H1 (cell line): ENCODE data around the gene CASK.

Experiments
- BACH1 ChIP-seq: IDR thresholded peaks from 2 replicates; pipeline ENCODE4 v1.6.1; 2012; ENCODE audit warnings: low read length, improper control_type of control experiment
- BRCA1 ChIP-seq: IDR thresholded peaks from 2 replicates; pipeline ENCODE4 v1.6.1; 2012; ENCODE audit warnings: low read depth, low read length, improper control_type of control experiment
- CHD2 ChIP-seq: IDR thresholded peaks from 2 replicates; pipeline ENCODE4 v1.6.1; 2012; ENCODE audit warnings: low read length, improper control_type of control experiment
- CTCF ChIP-seq, 3 experiments: IDR thresholded peaks; 1 replicate in 2 of 3; 2 replicates in 1 of 3; pipeline versions ENCODE4 v1.5.1 to v1.6.1; 2011; ENCODE audit warnings: low read length in 3 of 3, mild to moderate bottlenecking in 3 of 3, inconsistent platforms in 2 of 3, low read depth in 1 of 3, moderate library complexity in 1 of 3; ENCODE audit not compliant: insufficient read depth in 1 of 3; ENCODE audit errors: control extremely low read depth in 1 of 3
- EZH2 ChIP-seq: fragments of 200-600 bp; sonication (generic); IDR thresholded peaks from 2 replicates; pipeline ENCODE4 v1.7.1; 2012; ENCODE audit warnings: low read depth, mild to moderate bottlenecking, moderate library complexity, low read length, inconsistent platforms; ENCODE audit not compliant: severe bottlenecking
- MAX ChIP-seq: IDR thresholded peaks from 2 replicates; pipeline ENCODE4 v1.6.1; 2012; ENCODE audit warnings: inconsistent platforms
- NRF1 ChIP-seq: IDR thresholded peaks from 2 replicates; pipeline ENCODE4 v1.6.1; 2011; ENCODE audit warnings: mild to moderate bottlenecking, low read depth, low read length, improper control_type of control experiment
- POLR2A ChIP-seq, 2 experiments: IDR thresholded peaks; 1 replicate in 1 of 2; 2 replicates in 1 of 2; pipeline ENCODE4 v1.6.1; 2011; ENCODE audit warnings: low read depth in 2 of 2, low read length in 2 of 2, mild to moderate bottlenecking in 2 of 2; ENCODE audit errors: control extremely low read depth in 1 of 2
- POLR2AphosphoS5 ChIP-seq: IDR thresholded peaks from 2 replicates; pipeline ENCODE4 v1.6.1; 2011; ENCODE audit warnings: low read depth, low read length
- RNF2 ChIP-seq: fragments of 200-900, 300-1000 bp; sonication (generic); IDR thresholded peaks from 2 replicates; pipeline ENCODE4 v1.7.1; 2016; ENCODE audit warnings: borderline replicate concordance, low read depth, mild to moderate bottlenecking, antibody characterized with exemption, low read length; ENCODE audit not compliant: poor library complexity, severe bottlenecking; ENCODE audit errors: missing control alignments
- RXRA ChIP-seq: IDR thresholded peaks from 2 replicates; pipeline ENCODE4 v1.6.1; 2011; ENCODE audit warnings: low read depth, mild to moderate bottlenecking, low read length, moderate library complexity; ENCODE audit not compliant: insufficient read depth
- SRF ChIP-seq: IDR thresholded peaks from 2 replicates; pipeline ENCODE4 v1.6.1; 2011; ENCODE audit warnings: mild to moderate bottlenecking, low read depth, low read length, moderate library complexity
- SUZ12 ChIP-seq: fragments of 200-600 bp; sonication (generic); IDR thresholded peaks from 2 replicates; pipeline ENCODE4 v1.6.1; 2012; ENCODE audit warnings: mild to moderate bottlenecking, inconsistent platforms, low read length, moderate library complexity, mixed read lengths

- TF ChIP-seq CTCF (IDR thresholded peaks at IDR 0.05; ENCODE audit: control extremely low read depth in 1 of 3, insufficient read depth in 1 of 3, low read depth in 1 of 3, low read length in 3 of 3): no peak
- TF ChIP-seq SUZ12: no peak
- TF ChIP-seq SRF: no peak
- no peak for TF ChIP-seq BACH1
- TF ChIP-seq POLR2AphosphoS5: no peak
- no peak for TF ChIP-seq POLR2A (IDR thresholded peaks at IDR 0.05; ENCODE audit: control extremely low read depth in 1 of 2, low read depth in 2 of 2, low read length in 2 of 2)
- no peak for TF ChIP-seq EZH2
- no peak for TF ChIP-seq RNF2
- TF ChIP-seq MAX: no peak
- no peak for TF ChIP-seq RXRA
- no peak for TF ChIP-seq CHD2
- TF ChIP-seq NRF1: no peak
- TF ChIP-seq BRCA1: no peak
Observed at GRCh38 chrX:41730081-41730480, 193.3 kb downstream of the CASK start.
